Suprapubic skin (tissue), 4 donors: ENCODE results near the gene CHST8. TPM values are rescaled to one million over a fixed set of nuclear protein-coding genes. Genes with fewer than 3 reads are reported as not detected.

Experiments
- DNase-seq, 2 donors: peaks; one replicate each; pipeline ENCODE4 v3.0.0-alpha.2; 2019; ENCODE audit warnings: low spot score in 2 of 2
- H3K27ac ChIP-seq: fragments of 200-600 bp; sonication (generic); one replicate; pipeline ENCODE4 v1.5.1; 2019
- H3K27me3 ChIP-seq: fragments of 200-600 bp; sonication (generic); one replicate; pipeline ENCODE4 v1.5.1; 2019
- H3K36me3 ChIP-seq: fragments of 200-600 bp; sonication (generic); one replicate; pipeline ENCODE4 v1.5.1; 2019
- H3K4me1 ChIP-seq: fragments of 200-600 bp; sonication (generic); one replicate; pipeline ENCODE4 v1.5.1; 2019
- H3K4me3 ChIP-seq: fragments of 200-600 bp; sonication (generic); one replicate; pipeline ENCODE4 v1.5.1; 2019; ENCODE audit warnings: mild to moderate bottlenecking
- H3K9me3 ChIP-seq: fragments of 200-600 bp; sonication (generic); one replicate; pipeline ENCODE4 v1.5.1; 2019
- CTCF ChIP-seq, 2 donors: fragments of 200-600 bp in 1 of 2; fragments of 450-650 bp in 1 of 2; sonication (generic) in 1 of 2; IDR thresholded peaks; one replicate each; pipeline ENCODE4 v1.5.1; 2016 to 2019; ENCODE audit warnings: antibody characterized with exemption in 2 of 2, mild to moderate bottlenecking in 1 of 2, moderate library complexity in 1 of 2
- EP300 ChIP-seq: sonication (generic); formaldehyde crosslinking; IDR thresholded peaks from one replicate; pipeline ENCODE4 v1.6.1; 2017; ENCODE audit warnings: antibody characterized with exemption
- POLR2A ChIP-seq, 2 donors: fragments of 450-650 bp; IDR thresholded peaks; one replicate each; pipeline ENCODE4 v1.6.1; 2017; ENCODE audit warnings: antibody characterized with exemption in 2 of 2, mild to moderate bottlenecking in 2 of 2, moderate library complexity in 2 of 2
- POLR2AphosphoS5 ChIP-seq, 3 donors: sonication (generic); formaldehyde crosslinking; IDR thresholded peaks; one replicate each; pipeline ENCODE4 v1.6.1; 2017; ENCODE audit warnings: antibody characterized with exemption in 3 of 3
- WGBS: methylation state at CpG from one replicate; pipeline ENCODE4 v1.1.5; 2018; 5-methylcytosine and 5-hydroxymethylcytosine counted together
- total RNA-seq, 4 donors: library from RNA; depleted of rRNA; stranded (reverse); fragments of >200 nt; gene quantifications; one replicate each; pipeline ENCODE4 v1.1.0, GENCODE V29; 2016

The CHST8 gene
- total RNA-seq, 4 donors from 2014 or later: 0.36 TPM; not detected in 3

GRCh38 chr19:33812388-33813330 lies 190.9 kb downstream of the CHST8 start:
- DNase-seq: peak in 1 of 2 donors; percentile 64
- Histone ChIP-seq H3K36me3 (peaks cover 37% of the 10 kb centered on the region), H3K27me3 (no peaks in the 10 kb centered on the region), H3K27ac (no peak overlapping the region), H3K4me3 (no peak overlapping the region), H3K4me1 (peaks cover 24% of the 10 kb centered on the region), H3K9me3 (no peaks in the 10 kb centered on the region)
- WGBS: 86% methylated on average over 16 of the region's 28 CpGs
- no peak for TF ChIP-seq EP300
- no peak for TF ChIP-seq POLR2A (IDR thresholded peaks at IDR 0.05)
- no peak for TF ChIP-seq POLR2AphosphoS5 (IDR thresholded peaks at IDR 0.05)
- TF ChIP-seq CTCF (IDR thresholded peaks at IDR 0.05): no peak

- H3K36me3 ChIP-seq: peaks cover 35% of the 10 kb centered on the region
- DNase-seq: peak in 1 of 2 donors; percentile 58
- H3K4me3 ChIP-seq: no peak overlapping the region
- no peaks in the 10 kb centered on the region for H3K9me3 ChIP-seq
- peaks cover 28% of the 10 kb centered on the region for H3K4me1 ChIP-seq
- 94% methylated on average over 12 of the region's 16 CpGs for WGBS
- H3K27ac ChIP-seq: no peak overlapping the region
- TF ChIP-seq EP300: no peak
- TF ChIP-seq POLR2AphosphoS5 (IDR thresholded peaks at IDR 0.05): no peak
- TF ChIP-seq POLR2A (IDR thresholded peaks at IDR 0.05): no peak
- TF ChIP-seq CTCF (IDR thresholded peaks at IDR 0.05): no peak
- no peaks in the 10 kb centered on the region for H3K27me3 ChIP-seq
Measured at GRCh38 chr19:33813391-33814101, 191.8 kb downstream of the CHST8 start.

- Histone ChIP-seq H3K27me3 (no peaks in the 10 kb centered on the region), H3K9me3 (no peaks in the 10 kb centered on the region), H3K36me3 (peaks cover 32% of the 10 kb centered on the region), H3K4me3 (no peak overlapping the region), H3K4me1 (peaks cover 37% of the 10 kb centered on the region), H3K27ac (peak overlapping the region; percentile 39)
- 68% methylated on average over 21 of the region's 21 CpGs for WGBS
- TF ChIP-seq POLR2AphosphoS5 (IDR thresholded peaks at IDR 0.05): no peak
- no peak for TF ChIP-seq CTCF (IDR thresholded peaks at IDR 0.05)
- TF ChIP-seq EP300: no peak
- no peak for TF ChIP-seq POLR2A (IDR thresholded peaks at IDR 0.05)
- DNase-seq: peak; percentile 38 to 43
Measured at GRCh38 chr19:33814181-33815165, 192.7 kb downstream of the CHST8 start.

GRCh38 chr19:33815380-33816340 lies 193.9 kb downstream of the CHST8 start:
- 55% methylated on average over 15 of the region's 15 CpGs for WGBS
- Histone ChIP-seq H3K4me1 (peaks cover 46% of the 10 kb centered on the region), H3K27ac (peak overlapping the region; percentile 39), H3K36me3 (peaks cover 28% of the 10 kb centered on the region), H3K27me3 (no peaks in the 10 kb centered on the region), H3K9me3 (no peaks in the 10 kb centered on the region), H3K4me3 (no peak overlapping the region)
- DNase-seq: peak; percentile 59 to 70
- TF ChIP-seq CTCF (IDR thresholded peaks at IDR 0.05) (no peak), EP300 (no peak), POLR2AphosphoS5 (IDR thresholded peaks at IDR 0.05) (no peak), POLR2A (IDR thresholded peaks at IDR 0.05) (no peak)
